C4-2B (cell line): ENCODE data around the gene CYP1A1.

ENCODE experiments used
- ZFX ChIP-seq: fragments of 450-650 bp; IDR thresholded peaks from 2 replicates; pipeline ENCODE4 v1.6.1; 2017
- TF ChIP-seq, protein P1 (sequence below): fragments of 450-650 bp; conservative IDR thresholded peaks from 2 replicates; pipeline ENCODE4 v1.5.1; 2017; ENCODE audit warnings: mild to moderate bottlenecking

DNA sequence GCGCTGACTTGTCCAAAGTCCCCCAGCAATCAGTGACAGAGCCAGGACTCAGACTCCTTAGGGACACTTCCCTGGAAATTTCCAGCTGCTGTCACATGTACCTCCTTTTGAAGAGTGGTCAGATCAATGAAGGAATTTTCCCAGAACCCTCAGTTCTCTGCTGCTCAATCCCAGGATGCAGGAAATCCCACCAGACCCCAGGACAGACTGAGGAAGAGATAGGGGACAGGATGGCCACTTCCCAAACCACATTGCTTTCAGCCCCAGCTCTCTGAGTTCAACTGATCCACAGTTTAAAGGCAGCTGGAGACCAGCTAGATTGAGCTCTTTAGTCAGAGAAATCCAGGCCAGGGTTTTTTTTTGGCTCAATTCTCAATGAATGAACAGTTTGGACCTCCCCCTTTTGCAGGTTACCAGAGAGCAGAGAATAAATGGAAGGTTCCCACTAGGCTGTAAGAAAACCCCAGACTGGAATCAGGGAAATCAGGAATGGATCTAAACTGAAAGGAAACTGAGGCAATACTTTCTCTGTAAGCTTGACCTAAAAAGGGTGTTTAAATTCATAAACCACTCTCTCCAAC lies 1.5 kb downstream of the CYP1A1 start:
- TF ChIP-seq, protein P1, sequence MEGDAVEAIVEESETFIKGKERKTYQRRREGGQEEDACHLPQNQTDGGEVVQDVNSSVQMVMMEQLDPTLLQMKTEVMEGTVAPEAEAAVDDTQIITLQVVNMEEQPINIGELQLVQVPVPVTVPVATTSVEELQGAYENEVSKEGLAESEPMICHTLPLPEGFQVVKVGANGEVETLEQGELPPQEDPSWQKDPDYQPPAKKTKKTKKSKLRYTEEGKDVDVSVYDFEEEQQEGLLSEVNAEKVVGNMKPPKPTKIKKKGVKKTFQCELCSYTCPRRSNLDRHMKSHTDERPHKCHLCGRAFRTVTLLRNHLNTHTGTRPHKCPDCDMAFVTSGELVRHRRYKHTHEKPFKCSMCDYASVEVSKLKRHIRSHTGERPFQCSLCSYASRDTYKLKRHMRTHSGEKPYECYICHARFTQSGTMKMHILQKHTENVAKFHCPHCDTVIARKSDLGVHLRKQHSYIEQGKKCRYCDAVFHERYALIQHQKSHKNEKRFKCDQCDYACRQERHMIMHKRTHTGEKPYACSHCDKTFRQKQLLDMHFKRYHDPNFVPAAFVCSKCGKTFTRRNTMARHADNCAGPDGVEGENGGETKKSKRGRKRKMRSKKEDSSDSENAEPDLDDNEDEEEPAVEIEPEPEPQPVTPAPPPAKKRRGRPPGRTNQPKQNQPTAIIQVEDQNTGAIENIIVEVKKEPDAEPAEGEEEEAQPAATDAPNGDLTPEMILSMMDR = no peak
- no peak for TF ChIP-seq ZFX
